Frontal cortex (tissue), 4 donors: ENCODE measurements around the gene KIAA1958. TPM values are rescaled to one million over a fixed set of nuclear protein-coding genes. Genes with fewer than 3 reads are reported as not detected.

Source experiments
- DNase-seq, 2 donors: peaks; one replicate each; pipeline ENCODE4 v3.0.0; 2012; ENCODE audit warnings: low spot score in 2 of 2
- FAIRE-seq: peaks from 2 replicates; lab custom pipeline; 2012; peaks lifted over from hg19 to GRCh38; lab: Jason Lieb, UNC
- total RNA-seq: library from RNA; depleted of rRNA; stranded (reverse); fragments of >200 nt; gene quantifications from one replicate; pipeline ENCODE4 v1.2.3, GENCODE V29; 2014
- donor health status: control.
- donor health status: control.
- donor health status: control.

KIAA1958 gene
- total RNA-seq, 1 donor from 2014 or later, result 10.6 TPM

DNA sequence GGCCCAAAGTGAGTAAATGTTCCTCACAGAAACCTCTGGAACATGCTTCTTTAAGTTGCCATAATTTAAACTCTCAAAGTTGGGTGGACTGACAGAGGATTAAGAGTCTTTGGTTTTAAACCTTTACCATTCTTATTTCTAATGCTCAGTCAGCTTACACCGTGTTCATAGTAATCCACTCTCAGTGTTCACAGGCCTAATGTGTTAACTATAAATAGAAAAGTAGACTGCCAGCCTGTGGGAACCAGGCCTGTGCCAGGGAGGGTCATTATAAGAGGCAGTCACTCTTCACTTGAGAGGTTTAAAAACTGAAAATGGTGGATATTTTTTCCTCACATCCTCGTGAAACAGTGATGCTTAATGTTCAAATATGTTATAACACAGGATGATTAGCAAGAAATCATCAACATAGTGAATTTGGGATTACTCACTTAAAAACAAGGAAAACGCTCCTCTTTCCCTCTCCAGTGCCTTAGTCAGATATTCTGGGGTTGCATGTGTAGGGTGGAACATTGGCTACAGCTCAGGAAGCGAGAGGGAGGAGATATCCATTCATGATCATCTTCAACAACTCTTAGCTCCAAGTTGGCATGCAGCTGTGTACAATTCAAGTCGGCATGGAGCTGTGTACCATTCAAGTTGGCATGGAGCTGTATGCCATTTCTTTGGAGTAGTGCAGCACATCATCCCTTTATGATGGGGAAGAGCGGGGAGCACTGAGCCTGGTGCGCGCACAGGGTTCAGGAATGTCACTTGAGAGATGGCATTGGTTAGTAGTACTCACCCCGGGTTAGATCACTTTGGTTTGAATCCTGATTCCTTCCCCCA lies 65.8 kb downstream of the KIAA1958 start:
- DNase-seq (no peak), FAIRE-seq (no peak)

DNA sequence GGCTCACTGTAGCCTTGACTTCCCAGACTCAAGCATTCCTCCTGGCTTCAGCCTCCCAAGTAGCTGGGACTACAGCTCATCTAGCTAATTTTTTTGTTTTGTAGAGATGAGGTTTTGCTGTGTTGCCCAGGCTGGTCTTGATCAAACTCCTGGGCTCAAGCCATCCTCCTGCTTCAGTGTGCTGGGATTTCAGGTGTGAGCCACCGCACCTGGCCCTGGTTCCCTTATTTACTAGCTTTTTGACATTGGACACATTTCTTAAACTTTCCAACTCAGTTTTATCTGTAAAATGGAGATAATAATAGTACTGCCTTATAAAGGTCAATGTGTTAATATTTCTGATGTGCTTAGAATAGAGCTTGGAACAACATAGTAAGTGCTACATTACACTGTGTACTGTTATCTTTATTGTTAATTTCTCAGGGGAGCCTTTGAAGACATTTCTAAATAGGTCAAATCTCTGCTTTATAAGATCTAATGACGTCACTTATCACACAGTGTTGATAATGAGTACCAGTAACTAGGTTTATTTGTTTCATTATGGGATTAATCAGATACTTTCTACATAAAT lies 66.7 kb downstream of the KIAA1958 start:
- FAIRE-seq (no peak), DNase-seq (no peak)

DNA sequence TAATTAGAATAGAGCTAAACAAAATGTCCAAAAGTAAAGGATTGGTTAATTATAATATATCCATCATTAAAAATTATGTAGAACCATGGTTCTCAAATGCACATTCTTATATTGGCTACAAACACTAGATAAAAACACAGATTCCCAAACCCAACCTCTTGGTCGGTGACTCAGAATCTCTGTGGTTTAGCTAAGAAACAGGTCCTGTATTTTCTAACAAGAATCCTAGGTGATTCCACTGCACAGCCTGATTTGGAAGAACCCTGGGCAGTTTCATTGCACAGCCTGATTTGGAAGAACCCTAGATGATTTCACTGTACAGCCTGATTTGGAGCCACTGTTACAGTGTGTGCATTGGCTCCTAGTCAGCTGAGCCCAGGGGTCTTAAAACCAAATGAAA lies 67.9 kb downstream of the KIAA1958 start:
- DNase-seq, result no peak
- no peak for FAIRE-seq

DNA sequence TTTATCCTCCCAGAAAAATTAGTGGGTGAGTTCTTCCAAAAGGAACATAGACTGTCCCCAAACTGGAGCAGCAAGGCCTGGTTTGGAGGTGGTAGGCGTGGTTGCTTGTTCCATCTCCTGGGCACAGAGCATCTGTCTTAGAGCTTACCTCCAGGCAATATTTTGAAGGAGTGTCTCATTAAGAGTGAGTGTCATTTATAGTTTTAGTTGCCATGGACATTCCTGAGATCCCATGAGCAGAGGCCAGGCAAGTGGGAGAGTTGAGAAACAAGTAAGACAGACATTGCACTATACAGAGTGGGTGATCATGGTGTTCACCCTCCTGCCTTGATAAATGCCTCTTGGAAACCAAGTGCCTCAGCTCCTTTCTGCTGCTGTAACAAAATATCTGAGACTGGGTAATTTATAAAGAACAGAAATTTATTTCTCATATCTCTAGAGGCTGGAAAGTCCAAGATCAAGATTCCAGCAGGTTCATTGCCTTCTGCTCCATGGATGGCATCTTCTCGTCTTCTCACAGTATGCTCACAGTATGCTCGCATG lies 68.5 kb downstream of the KIAA1958 start:
- DNase-seq (no peak), FAIRE-seq (no peak)

DNA sequence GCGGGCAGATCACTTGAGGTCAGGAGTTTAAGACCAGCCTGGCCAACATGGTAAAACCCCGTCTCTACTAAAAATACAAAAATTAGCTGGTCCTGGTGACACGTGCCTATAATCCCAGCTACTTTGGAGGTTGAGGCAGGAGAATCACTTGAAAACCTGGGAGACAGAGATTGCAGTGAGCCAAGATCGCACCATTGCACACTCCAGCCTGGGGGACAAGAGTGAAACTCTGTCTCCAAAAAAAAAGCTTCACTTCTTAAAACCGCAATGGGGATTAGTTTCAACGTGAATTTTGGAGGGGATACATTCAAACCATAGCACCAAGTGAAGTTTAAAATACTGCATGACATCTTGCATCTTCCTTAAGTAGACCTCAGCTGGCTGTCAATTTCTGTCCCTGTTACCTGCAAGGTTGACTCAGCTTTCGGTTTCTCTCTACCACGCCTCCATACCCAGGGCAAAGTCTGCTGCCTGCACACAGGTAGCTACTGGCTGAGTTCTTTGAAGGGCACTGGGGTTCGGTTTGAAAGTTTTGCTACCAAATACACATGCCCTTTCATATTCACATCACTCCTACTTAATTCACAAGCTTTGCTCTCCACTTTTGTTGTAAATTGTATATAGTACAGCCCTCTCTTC lies 69.3 kb downstream of the KIAA1958 start:
- DNase-seq (no peak), FAIRE-seq (no peak)

DNA sequence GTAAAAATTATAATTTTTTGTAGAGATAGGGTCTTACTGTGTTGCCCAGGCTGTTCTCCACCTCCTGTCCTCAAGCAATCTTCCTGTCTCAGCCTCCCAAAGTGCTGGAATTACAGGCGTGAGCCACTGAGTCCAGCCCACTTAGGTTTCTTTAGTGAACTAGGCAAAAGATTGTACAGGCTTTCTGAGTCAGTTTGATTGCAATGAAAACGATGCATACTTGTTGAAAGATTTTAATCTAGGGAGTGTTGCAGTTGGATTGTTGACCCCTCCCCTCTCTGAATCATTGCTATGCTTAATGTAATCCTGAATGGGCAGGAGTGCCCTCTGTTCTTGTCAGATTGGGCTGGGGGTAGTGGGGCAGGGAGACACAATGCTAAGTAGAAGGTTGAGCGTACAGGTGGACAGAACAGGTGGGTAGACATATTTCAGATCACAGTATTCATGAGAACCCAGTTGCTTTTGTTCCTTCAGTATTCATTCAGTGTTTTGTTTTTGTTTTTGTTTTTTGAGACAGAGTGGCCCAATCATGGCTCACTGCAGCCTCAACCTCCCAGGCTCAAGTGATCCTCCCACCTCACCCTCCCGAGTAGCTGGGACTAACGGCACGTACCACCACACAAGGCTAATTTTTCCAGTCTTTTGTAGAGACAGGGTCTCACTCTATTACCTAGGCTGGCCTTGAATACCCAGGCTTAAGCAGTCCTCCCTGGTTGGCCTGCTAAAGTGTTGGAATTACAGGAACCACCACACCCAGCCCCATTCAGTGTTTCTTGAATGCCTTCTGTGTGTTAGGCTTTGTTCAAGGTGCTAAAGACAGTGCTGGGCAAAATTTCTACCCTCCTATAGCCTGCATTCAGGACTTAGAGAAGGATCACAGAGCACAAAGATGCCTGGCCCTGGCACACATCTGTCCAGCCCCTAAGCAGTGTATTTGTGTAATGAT lies 70.1 kb downstream of the KIAA1958 start:
- no peak for DNase-seq
- no peak for FAIRE-seq

DNA sequence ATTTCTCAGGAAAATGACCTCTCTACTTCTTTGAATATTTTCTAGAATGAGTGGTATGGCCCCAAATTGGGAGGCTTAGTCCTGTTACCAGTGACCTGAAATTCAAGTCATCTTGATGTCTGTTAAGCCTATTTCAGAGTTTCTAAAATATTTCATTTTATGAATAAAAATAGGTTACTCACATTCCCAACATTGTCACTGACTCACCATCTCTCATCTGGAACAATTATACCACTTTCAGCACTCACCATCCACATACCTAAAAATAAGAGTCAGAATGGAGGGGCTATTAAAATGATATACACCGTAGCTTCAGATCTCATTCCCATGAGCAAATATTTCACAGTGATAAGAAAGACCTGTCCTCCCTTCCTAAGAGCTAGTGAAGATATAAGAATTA lies 71.8 kb downstream of the KIAA1958 start:
- no peak for FAIRE-seq
- DNase-seq, result no peak

DNA sequence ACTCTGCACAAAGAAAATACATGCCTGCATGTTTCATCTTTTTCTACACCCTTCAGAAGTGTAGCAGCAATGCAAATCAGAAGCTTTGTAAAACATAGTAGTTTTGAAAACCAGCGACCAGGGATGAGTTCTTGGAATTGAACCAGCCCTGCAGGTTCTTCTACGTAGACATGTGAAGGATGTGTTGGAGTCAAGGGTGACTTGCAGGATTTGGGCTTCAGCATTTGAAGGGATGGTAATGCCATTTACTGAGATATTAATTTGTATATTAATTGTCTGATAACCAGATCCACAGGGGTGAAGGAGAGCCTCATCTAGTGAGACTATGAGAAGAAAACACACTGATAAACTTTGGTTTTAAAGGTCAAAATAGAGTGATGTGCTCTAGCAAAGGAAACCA lies 72.4 kb downstream of the KIAA1958 start:
- FAIRE-seq (no peak), DNase-seq (no peak)

DNA sequence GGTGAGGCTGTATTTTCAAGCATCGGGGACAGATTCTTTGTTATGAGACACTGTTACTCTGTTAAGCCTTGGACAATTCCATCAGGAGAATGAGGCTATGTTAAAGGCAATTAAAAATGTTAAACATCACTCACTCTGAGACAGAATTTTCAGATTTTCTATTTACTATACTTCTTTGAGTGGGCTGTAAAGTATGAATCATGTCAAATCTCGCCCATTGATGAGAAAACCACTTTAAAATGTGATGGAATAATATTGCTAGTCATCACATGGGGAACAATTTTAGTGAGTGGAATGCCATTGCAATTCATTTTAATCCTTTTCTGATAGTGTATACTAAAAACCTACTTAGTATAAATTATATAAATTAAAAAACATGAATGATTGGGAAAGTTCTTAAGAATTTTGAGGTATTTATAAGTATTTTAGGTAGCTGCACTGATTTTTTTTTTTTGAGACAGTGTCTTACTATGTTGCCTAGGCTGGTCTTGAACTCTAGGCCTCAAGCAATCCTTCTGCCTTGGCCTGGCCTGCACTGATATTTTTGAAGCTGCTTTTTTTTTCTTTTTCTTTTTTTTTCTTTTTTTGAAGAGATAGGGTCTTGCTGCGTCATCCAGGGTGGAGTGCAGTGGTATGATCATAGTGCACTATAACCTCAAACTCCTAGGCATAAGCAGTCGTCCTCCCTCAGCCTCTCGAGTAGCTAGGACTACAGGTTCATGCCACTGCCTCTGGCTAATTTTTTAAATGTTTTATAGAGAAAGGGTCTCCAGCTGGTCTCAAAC lies 73.2 kb downstream of the KIAA1958 start:
- no peak for FAIRE-seq

DNA sequence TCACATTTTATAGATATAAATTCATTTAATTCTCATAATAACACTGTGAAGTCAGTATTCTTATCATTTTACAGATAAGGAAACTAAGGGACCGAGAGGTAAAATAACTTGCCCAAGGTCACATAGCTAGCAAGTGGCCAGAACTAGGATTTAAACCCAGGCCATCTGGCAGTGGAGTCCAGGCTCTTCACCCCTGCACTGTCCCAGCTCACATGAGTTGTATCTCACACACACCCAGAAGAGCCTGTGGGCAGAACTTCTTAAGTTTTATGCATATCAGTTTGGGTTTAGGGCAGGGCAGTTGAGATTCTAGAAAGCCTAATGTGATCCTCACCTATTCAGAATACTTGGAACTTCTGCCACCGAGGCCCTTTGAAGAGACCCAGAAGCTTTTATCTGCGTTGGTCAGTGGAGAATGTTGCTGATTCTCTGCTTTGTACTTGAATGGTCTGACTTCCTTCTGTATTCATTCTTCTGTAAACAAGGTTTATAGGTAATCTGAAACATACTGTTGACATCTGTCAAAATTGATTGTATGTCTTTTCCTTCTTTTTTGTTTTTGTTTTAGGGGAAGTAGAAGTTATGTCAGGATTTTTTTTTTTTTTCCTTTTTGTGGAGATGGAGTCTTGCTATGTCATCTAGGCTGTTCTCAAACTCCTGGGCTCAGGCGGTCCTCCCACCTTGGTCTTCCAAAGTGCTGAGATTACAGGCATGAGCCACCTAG lies 75.8 kb downstream of the KIAA1958 start:
- FAIRE-seq (no peak), DNase-seq (no peak)

More for the DNA sequence above, 73.2 kb downstream of the KIAA1958 start:
- no peak for DNase-seq

DNA sequence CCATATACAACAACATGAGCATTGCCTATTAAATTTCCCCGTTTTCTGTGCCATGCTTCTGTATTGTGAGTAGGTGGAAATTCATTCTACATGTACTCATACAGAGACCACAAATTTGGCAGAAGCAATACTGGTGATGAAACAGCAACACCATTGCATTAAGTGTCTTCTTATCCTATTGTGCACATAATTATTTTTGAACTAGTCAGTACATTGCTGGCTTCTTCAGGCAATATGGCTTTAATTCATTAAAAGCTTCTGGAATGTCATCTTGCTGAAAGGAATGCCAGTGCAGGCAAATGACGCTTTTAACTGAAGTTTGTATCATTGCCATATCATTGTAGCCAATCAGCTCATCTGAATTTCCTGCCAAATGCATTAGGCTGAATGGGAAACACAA lies 82.6 kb downstream of the KIAA1958 start:
- DNase-seq, result no peak
- no peak for FAIRE-seq

DNA sequence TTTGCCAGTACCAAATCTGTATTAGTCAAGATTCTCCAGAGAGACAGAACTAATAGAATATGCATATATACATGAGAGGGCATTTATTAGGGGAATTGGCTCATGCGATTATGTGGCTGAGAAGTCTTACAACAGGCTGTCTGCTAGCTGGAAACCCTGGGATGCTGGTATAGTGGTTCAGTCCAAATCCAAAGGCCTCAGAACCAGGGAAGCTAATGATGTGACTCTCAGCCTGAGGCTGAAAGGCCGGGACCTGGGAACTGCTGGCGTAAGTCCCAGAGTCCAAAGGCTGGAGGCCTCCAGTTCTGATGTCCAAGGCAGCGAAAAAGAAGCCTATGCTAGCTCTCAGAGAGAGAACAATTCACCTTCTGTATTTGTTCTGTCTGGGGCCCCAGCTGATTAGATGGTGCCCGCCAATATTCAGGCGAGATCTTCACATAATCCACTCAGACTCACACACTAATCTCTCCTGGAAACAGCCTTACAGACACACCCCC lies 84.1 kb downstream of the KIAA1958 start:
- no peak for FAIRE-seq

DNA sequence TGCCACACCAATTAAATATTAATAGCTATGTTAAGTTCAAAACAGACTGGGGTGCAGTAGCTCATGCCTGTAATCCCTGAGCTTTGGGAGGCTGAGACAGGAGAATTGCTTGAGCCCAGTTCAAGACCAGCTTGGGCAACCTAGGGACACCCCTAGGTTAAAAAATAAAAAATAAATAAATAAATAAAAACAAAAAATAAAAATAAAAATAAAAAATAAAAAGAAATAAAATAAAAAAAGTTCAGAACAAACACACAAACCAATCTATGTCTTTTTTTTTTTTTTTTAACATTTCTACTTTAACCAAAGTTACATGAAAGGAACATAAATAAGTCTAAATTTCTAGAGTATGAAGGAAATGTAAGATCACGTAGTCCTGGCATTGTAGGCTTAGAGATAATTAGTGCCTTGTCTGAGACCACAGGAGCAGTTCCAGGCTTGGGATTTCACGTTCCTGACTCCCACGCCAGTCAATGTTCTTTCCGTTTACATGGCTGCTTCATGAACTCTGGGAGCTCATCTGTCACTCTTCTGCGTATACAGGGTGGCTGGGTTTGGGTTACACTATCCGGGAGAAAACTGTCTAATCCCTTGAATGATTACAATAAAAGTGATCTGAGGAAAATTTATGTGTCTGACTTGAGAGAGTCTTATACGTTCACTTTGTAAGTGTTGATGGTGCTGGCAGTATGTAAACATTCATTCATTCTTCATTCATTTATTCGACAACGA lies 85.2 kb downstream of the KIAA1958 start:
- DNase-seq (no peak), FAIRE-seq (peak; percentile 96)

More for the DNA sequence above, 84.1 kb downstream of the KIAA1958 start:
- peak in 1 of 2 donors; percentile 6 for DNase-seq

DNA sequence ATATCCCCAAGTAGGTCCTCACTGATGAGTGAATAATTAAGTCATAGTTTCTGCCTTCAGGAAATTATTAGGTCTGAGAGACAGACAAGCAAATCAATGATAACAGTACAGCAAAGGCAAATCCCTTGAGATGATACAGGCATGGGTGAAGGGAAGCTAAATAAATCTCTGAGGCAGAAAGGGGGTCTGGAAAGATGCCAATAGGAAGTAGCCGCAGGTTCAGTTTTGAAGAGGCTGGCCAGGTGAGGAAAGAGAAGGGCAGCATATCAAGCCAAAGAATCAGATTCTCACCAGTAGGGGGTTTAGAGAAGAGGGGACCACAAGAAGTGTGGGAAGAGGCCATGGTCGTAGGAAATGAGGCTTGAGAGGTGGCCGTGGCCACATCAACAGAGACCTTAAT lies 85.8 kb downstream of the KIAA1958 start:
- DNase-seq (no peak), FAIRE-seq (no peak)

DNA sequence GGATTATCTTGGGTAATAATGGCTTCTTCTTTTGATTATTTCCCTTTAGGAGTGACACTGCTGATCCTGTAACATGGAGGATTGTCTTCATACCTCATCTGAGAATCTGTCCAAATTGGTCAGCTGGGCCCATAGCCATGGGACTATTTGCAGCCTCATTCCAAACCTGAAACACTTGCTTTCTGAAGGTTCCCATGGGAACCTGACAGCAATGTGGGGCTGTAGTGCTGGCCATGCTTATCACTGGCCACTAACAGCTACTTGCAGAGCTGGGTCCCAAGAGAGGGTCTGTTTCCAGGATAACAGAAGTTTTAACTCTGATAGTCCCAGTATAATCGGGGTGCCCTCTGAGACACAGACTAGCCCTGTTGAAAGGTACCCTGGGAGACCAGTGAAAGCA lies 87.4 kb downstream of the KIAA1958 start:
- FAIRE-seq (no peak), DNase-seq (no peak)

DNA sequence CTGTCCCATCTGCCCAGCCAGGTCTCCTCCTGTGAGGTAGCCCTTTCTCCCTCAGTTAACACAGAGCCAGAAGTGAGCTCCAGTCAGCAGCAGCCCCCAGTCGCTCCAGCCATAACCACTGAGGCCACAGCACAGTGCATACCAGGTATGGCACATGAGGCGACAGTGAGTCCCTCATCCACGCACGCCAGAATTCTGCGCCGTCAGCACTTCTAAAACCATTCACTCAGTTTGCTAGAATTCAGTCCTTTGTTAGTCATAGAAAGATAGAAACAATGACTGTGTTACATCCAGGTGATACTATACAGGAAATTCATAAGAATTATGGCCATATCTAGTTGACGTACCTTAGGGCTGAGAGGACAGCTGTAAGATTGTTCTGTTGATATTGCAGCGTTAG lies 88.5 kb downstream of the KIAA1958 start:
- DNase-seq (no peak), FAIRE-seq (no peak)

DNA sequence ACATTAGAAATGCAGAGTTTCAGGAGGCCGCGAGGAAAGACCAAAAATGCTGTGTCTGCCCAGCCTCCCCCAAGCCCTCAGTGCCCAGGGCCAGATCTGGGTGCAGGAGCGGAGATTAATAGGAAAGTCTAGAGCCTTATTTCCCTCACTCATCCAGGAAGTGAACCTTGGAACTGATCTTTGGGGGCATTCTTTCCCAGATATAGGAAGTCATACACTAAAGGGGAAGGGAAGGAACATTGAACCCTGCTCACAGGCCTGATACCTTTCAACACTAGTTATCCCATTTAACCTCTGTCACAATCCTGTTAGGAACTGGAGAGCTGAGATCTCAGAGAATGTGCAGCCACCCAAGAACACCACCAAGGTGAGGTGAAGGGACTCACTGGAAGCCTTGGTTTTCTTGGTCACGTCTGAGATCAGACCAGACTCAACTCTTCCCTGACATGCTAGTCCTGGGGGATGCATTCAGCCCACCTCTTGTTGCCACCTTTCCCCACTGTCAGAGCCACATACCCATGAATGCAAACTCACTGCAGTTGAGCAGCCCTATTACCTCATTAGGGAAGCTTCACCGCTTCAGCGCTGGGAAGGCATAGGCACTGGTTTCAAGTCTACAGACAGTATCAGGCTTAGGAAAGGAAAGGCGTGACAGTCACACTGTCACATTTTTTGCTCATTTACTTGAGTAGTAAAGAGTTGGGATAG lies 95.0 kb downstream of the KIAA1958 start:
- FAIRE-seq, result no peak
- no peak for DNase-seq
